Hepatocyte (in vitro differentiated cells): Measurements from ENCODE around the gene LDLRAD3. TPM values are rescaled to one million over a fixed set of nuclear protein-coding genes. Genes with fewer than 3 reads are reported as not detected.

Experiments used
- DNase-seq: peaks from one replicate; pipeline ENCODE4 v3.0.0-alpha.2; 2016; ENCODE audit warnings: low spot score
- H2AFZ ChIP-seq: fragments of 200-600 bp; sonication (generic); 2 replicates; pipeline ENCODE4 v1.6.0; 2016; ENCODE audit warnings: antibody characterized with exemption, mild to moderate bottlenecking
- H3K27ac ChIP-seq: fragments of 200-600 bp; sonication (generic); 2 replicates; pipeline ENCODE4 v1.5.1; 2016; ENCODE audit warnings: mild to moderate bottlenecking
- H3K27me3 ChIP-seq: fragments of 200-600 bp; sonication (generic); 2 replicates; pipeline ENCODE4 v1.6.1; 2016
- H3K36me3 ChIP-seq: fragments of 200-600 bp; sonication (generic); replicated peaks from 2 replicates; pipeline ENCODE4 v1.5.1; 2016; ENCODE audit warnings: low read depth; ENCODE audit not compliant: insufficient read depth
- H3K4me1 ChIP-seq: fragments of 200-600 bp; sonication (generic); 2 replicates; pipeline ENCODE4 v1.5.1; 2016; ENCODE audit warnings: mild to moderate bottlenecking, moderate library complexity; ENCODE audit not compliant: insufficient read depth
- H3K4me2 ChIP-seq: fragments of 200-600 bp; sonication (generic); 2 replicates; pipeline ENCODE4 v1.6.0; 2016
- H3K4me3 ChIP-seq: fragments of 200-600 bp; sonication (generic); 2 replicates; pipeline ENCODE4 v1.5.1; 2016; ENCODE audit warnings: mild to moderate bottlenecking
- H3K79me2 ChIP-seq: fragments of 200-600 bp; sonication (generic); 2 replicates; pipeline ENCODE4 v1.6.0; 2017; ENCODE audit warnings: mild to moderate bottlenecking
- H3K9me2 ChIP-seq: fragments of 200-600 bp; sonication (generic); replicated peaks from 2 replicates; pipeline ENCODE4 v1.6.0; 2017; ENCODE audit warnings: mild to moderate bottlenecking; ENCODE audit not compliant: insufficient read depth
- H3K9me3 ChIP-seq: fragments of 200-600 bp; sonication (generic); 2 replicates; pipeline ENCODE4 v1.5.1; 2016; ENCODE audit warnings: low read depth, mild to moderate bottlenecking
- H4K20me1 ChIP-seq: fragments of 200-600 bp; sonication (generic); 2 replicates; pipeline ENCODE4 v1.6.0; 2016; ENCODE audit warnings: mild to moderate bottlenecking; ENCODE audit not compliant: insufficient read depth, poor library complexity, severe bottlenecking
- EZH2 ChIP-seq: fragments of 200-600 bp; sonication (generic); IDR thresholded peaks from 2 replicates; pipeline ENCODE4 v1.6.1; 2016; ENCODE audit warnings: antibody characterized with exemption, mild to moderate bottlenecking, borderline replicate concordance
- EZH2phosphoT487 ChIP-seq: fragments of 200-600 bp; sonication (generic); IDR thresholded peaks from one replicate; pipeline ENCODE4 v1.6.1; 2018; ENCODE audit warnings: antibody characterized with exemption, mild to moderate bottlenecking, low read depth, moderate library complexity; ENCODE audit not compliant: unreplicated experiment, severe bottlenecking
- WGBS: methylation state at CpG from one replicate; pipeline ENCODE4 v1.1.6; 2016; ENCODE audit warnings: low lambda C conversion rate; ENCODE audit errors: missing lambda C conversion rate; 5-methylcytosine and 5-hydroxymethylcytosine counted together
- polyA plus RNA-seq: library from polyadenylated mRNA; unstranded; fragments of >200 nt; fragmentation: Nextera tagmentation; extraction: Ambion mirVana; gene quantifications from 2 replicates; pipeline ENCODE4 v1.2.1, GENCODE V29; 2016
- total RNA-seq: library from RNA; depleted of rRNA; stranded (reverse); fragments of >200 nt; gene quantifications from 2 replicates; pipeline ENCODE4 v1.2.3, GENCODE V29; 2014
- TF ChIP-seq, protein P1 (sequence below): fragments of 200-600 bp; sonication (generic); IDR thresholded peaks from 2 replicates; pipeline ENCODE4 v1.5.1; 2016; ENCODE audit warnings: antibody characterized with exemption, mild to moderate bottlenecking; ENCODE audit not compliant: poor library complexity

Gene LDLRAD3
- total and polyA plus RNA-seq, 2 experiments from 2014 or later: 12.2 TPM

DNA sequence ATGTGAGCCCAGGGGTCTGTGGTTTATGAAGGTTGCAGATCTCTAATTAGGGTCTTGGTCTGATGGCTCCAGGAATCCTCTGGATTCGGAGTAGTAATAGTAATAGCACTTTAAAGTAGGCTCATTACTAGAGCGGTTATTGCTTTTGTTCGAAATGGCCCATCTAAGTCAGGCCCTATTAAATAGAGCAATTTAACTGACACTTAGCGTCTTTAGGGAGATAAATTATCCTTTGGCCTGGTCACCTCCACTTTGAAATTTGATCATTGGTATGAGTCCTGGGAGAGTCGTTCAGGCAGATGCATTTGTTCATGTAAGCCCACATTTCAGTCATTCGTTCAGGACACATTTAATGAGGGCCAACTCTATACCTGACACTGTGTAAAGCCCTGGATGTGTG is 54.8 kb downstream of the LDLRAD3 start:
- H4K20me1 ChIP-seq: no peaks in the 10 kb centered on the region
- H3K4me3 ChIP-seq: no peak overlapping the region
- no peaks in the 10 kb centered on the region for H3K4me1 ChIP-seq
- no peaks in the 10 kb centered on the region for H3K36me3 ChIP-seq
- H2AFZ ChIP-seq: no peak overlapping the region
- TF ChIP-seq EZH2: no peak
- TF ChIP-seq EZH2phosphoT487: no peak
- TF ChIP-seq, protein P1, sequence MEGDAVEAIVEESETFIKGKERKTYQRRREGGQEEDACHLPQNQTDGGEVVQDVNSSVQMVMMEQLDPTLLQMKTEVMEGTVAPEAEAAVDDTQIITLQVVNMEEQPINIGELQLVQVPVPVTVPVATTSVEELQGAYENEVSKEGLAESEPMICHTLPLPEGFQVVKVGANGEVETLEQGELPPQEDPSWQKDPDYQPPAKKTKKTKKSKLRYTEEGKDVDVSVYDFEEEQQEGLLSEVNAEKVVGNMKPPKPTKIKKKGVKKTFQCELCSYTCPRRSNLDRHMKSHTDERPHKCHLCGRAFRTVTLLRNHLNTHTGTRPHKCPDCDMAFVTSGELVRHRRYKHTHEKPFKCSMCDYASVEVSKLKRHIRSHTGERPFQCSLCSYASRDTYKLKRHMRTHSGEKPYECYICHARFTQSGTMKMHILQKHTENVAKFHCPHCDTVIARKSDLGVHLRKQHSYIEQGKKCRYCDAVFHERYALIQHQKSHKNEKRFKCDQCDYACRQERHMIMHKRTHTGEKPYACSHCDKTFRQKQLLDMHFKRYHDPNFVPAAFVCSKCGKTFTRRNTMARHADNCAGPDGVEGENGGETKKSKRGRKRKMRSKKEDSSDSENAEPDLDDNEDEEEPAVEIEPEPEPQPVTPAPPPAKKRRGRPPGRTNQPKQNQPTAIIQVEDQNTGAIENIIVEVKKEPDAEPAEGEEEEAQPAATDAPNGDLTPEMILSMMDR: no peak
- no peak overlapping the region for H3K4me2 ChIP-seq
- DNase-seq: no peak
- H3K27me3 ChIP-seq: no peaks in the 10 kb centered on the region
- no peaks in the 10 kb centered on the region for H3K9me2 ChIP-seq
- H3K79me2 ChIP-seq: peaks cover 9% of the 10 kb centered on the region
- no peaks in the 10 kb centered on the region for H3K9me3 ChIP-seq
- H3K27ac ChIP-seq: no peak overlapping the region
- WGBS: 54% methylated on average over 6 of the region's 6 CpGs

DNA sequence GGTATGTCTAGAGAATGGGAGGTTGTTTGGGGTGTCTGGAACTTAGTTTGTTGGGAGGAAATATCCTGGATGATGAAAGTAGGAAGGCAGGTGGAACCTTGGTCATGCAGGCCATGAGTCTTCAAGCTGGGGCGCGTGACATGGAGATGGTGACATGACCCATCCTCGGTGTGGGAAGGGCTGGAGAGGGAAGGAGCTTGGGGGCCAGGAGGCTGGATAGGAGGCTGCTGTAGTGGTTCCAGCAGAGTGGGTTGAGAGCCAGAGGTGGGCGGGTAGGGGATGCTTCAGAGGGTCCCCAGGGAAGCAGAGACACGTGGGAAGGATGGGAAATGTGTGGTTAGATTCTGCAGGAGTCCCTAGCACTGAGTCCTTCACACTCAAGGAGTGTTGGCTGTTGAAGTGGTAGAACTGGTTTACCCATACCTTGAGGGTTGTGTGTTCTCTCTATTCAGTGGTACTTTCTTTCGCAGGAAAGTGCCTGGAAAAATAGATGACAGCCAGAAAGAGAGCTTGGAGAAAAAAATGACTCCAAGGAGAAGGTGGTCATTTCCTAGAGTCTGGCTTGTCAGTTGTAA is 56.8 kb downstream of the LDLRAD3 start:
- no peaks in the 10 kb centered on the region for H4K20me1 ChIP-seq
- H3K79me2 ChIP-seq: peaks cover 6% of the 10 kb centered on the region
- no peaks in the 10 kb centered on the region for H3K36me3 ChIP-seq
- no peaks in the 10 kb centered on the region for H3K9me2 ChIP-seq
- H3K27ac ChIP-seq: no peak overlapping the region
- TF ChIP-seq EZH2phosphoT487: no peak
- TF ChIP-seq EZH2: no peak
- TF ChIP-seq, protein P1: no peak
- H3K9me3 ChIP-seq: no peaks in the 10 kb centered on the region
- DNase-seq: no peak
- no peak overlapping the region for H3K4me3 ChIP-seq
- H3K27me3 ChIP-seq: no peaks in the 10 kb centered on the region
- H2AFZ ChIP-seq: no peak overlapping the region
- H3K4me2 ChIP-seq: no peak overlapping the region
- H3K4me1 ChIP-seq: no peaks in the 10 kb centered on the region
- WGBS: 90% methylated on average over 6 of the region's 6 CpGs

DNA sequence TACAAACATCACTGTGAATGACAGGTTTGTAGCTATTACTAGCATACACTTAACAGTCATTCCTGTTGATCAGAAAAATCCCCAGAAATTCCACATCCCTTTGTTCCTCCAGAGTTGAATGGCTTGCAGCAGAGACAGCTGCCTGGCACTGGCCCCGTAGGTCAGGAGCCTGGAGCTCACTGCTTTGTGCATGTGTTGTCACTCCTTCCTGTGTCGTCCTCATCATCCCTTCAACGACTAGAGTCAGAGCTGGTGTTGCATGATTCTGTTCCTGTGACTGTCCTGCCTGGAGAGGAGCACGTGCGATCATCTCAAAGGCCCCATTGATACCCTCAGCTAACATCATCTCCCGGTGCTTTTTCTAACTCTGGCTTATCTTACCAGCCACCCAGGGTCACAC is 58.3 kb downstream of the LDLRAD3 start:
- peaks cover 6% of the 10 kb centered on the region for H3K79me2 ChIP-seq
- no peaks in the 10 kb centered on the region for H3K4me1 ChIP-seq
- WGBS: 81% methylated on average over 6 of the region's 6 CpGs

More for the DNA sequence above, 58.3 kb downstream of the LDLRAD3 start:
- Histone ChIP-seq H3K4me2 (no peak overlapping the region), H3K27ac (no peak overlapping the region), H3K9me2 (no peaks in the 10 kb centered on the region), H2AFZ (no peak overlapping the region), H3K36me3 (no peaks in the 10 kb centered on the region), H3K9me3 (no peaks in the 10 kb centered on the region), H3K27me3 (no peaks in the 10 kb centered on the region), H3K4me3 (no peak overlapping the region), H4K20me1 (no peaks in the 10 kb centered on the region)
- TF ChIP-seq, protein P1: no peak
- TF ChIP-seq EZH2 (no peak), EZH2phosphoT487 (no peak)
- no peak for DNase-seq
